Muscle of back (tissue), 11 donors: ENCODE data around the gene ZFHX3. TPM values are rescaled to one million over a fixed set of nuclear protein-coding genes. Genes with fewer than 3 reads are reported as not detected.

Experiments used
- DNase-seq, 3 donors: peaks; one replicate each; pipeline versions ENCODE4 v3.0.0 to v3.0.0-alpha.2; 2013
- polyA plus RNA-seq, 10 donors: library from polyadenylated mRNA; unstranded; fragments of 120-200 nt; gene quantifications; one replicate each; pipeline ENCODE4 v1.2.1, GENCODE V29; 2013; ENCODE audit not compliant: insufficient read length in 10 of 10

The ZFHX3 gene
- polyA plus RNA-seq, 10 donors, result 7.4 to 13.0 (median 11.1) TPM

- no peak for DNase-seq
Measured at GRCh38 chr16:73040136-73040535, 7.8 kb downstream of the ZFHX3 start.

GRCh38 chr16:73037845-73038570, 9.9 kb downstream of the ZFHX3 start:
- no peak for DNase-seq

GRCh38 chr16:73037331-73037745, 10.6 kb downstream of the ZFHX3 start:
- no peak for DNase-seq

- no peak for DNase-seq
Measured at GRCh38 chr16:73036074-73036826, 11.7 kb downstream of the ZFHX3 start.

- DNase-seq, result no peak
Measured at GRCh38 chr16:73034374-73034773, 13.6 kb downstream of the ZFHX3 start.

DNA sequence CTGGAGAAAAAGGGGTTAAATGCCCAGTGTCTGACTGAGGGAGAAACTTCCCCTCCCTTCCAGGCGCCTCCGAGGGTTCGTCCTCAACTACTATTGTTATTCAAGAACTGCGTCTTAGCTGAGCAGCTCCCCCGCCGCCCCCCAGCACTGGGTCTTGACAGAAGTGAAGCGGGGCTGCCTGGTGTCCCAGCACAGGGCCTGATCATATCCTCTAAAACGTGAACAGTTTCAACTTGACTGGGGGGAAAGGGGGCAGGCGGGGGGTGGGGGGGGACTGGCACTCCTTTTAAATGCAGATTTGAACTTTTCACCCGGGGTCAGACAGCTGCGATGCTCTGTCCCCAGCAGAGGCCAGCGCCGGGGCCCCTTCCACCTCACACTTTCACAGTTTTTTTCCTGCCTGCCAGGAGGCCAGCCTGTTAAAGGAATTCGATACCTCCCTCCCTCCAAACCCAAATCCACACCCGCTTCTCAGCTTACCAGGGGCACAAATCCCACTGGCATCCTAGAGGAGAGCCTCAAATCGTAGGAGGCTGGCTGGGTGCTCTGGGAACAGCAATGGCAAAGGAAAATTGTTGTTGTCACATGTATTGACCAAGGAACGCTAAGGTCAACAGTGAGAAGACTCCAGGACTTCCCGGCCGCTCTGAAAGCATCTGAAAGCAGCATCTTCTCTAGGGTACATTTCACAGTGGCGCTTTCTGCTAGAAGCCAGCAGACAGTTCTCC, 14.5 kb downstream of the ZFHX3 start:
- DNase-seq, result peak in 1 of 3 donors; percentile 53

DNA sequence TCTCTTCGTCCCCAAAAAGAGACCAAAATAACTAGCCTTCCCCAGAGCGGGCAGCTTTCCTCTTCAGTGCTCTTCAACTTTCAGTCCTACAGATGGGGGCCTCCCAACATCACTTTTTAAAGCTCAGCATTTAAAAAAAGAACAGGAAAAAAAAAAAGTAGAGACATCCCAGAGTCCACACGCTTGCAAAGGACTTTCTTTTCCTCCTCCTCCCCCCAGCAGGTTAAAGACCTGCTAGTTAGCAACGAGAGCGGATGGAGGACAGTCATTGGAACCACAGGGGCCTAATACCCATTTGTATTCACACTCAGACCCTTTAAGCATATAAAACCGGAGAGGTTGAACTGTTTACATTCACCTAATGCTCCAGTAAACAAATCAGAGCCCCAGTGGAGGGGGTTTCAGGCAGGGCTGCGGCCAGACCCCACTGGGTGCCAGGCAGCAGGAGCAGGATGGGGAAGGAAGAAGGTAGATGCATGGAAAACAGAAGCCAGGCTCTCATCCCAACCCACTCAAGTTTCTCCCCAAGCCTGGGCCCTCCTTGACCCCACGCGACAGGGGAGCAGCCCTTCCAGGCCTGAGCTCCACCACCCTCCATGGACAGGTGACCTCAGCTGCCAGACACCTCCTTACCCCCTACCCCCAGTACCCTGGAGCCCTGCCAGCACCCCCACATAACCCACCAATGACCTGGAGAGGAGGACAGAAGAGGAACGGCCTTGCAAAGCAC, 15.2 kb downstream of the ZFHX3 start:
- peak in 1 of 3 donors; percentile 61 for DNase-seq

GRCh38 chr16:73031984-73032383, 15.9 kb downstream of the ZFHX3 start:
- DNase-seq, result no peak

DNA sequence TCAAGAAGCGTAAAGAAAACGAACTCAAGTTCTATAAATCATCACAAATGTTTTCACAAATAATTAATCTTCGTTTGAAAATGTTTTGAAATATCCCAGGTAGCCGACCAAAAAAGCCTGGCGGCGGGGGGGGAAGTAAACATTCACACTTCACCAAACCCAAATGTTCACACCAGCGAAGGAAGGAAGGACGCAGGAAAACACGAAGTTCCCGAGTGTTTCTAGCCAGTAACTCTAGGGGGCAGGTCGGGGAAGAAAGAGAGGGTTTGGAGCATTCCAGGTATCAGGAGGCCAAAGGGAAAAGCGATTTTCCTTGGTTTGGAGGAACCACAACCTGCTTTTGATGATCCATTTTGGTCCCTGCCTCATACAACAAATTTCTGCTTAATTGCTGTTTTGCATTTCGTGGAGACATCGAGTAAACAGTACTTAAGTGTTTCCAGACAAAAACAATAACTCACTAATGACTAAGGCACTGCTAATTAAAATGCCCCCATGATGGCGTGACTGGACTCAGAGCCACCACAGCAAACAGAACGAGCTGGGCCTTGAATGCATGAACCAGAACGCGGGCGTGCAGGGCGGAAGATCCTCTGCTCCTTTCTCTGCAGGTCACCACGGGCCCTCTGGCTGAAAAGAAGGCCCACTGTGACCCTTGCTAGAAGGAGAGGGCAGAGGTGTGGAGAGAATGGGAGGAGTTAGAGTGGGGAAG, 16.6 kb downstream of the ZFHX3 start:
- DNase-seq, result no peak

- no peak for DNase-seq
Measured at GRCh38 chr16:73028721-73029361, 19.1 kb downstream of the ZFHX3 start.

- no peak for DNase-seq
Measured at GRCh38 chr16:73028263-73028662, 19.7 kb downstream of the ZFHX3 start.

GRCh38 chr16:73027685-73028111, 20.2 kb downstream of the ZFHX3 start:
- no peak for DNase-seq

DNA sequence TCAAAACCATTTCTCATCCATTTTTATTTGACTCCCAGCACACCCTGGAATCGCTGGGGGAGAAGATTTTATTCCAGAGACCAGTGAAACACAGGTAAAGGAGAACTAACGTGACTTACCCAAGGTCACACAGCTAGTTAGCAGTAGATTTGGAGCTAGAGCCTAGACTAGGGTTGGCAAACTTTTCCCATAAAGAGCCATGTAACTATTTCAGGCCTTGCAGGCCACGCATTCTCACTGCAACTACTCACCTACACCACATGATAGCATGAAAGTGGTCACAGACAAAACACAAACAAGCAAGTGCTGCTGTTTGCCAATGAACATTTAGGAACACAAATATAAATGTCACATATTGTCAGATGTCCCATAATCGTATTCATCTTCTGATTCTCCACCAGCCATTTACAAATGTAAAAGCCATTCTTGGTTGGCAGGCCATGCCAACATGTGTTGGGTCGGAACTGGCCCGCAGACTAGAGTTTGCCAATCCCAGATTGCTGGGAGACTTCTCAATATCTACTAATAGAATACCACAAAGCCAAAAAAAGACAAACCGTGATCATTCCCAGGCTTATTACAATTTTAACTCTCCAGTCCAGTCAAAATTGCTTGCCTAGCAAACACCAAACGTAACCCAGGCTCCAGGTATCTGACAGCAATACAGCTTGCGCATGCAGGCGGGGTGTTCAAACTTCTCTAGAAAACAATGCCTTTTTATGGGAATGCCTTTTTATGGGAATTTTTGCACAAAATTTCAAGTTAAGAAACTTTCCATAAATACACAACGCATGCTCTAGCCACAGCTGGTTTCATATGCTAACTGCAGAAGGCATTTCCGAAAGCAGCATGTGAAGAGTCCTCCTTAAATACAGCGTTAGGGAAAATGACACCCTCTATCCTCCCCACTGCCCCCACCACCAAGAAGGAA, 20.9 kb downstream of the ZFHX3 start:
- no peak for DNase-seq

- DNase-seq, result peak in 1 of 3 donors; percentile 47
Measured at GRCh38 chr16:73025856-73026210, 22.1 kb downstream of the ZFHX3 start.

- peak in 2 of 3 donors; percentile 55 to 78 for DNase-seq
Measured at GRCh38 chr16:73025151-73025855, 22.6 kb downstream of the ZFHX3 start.

DNA sequence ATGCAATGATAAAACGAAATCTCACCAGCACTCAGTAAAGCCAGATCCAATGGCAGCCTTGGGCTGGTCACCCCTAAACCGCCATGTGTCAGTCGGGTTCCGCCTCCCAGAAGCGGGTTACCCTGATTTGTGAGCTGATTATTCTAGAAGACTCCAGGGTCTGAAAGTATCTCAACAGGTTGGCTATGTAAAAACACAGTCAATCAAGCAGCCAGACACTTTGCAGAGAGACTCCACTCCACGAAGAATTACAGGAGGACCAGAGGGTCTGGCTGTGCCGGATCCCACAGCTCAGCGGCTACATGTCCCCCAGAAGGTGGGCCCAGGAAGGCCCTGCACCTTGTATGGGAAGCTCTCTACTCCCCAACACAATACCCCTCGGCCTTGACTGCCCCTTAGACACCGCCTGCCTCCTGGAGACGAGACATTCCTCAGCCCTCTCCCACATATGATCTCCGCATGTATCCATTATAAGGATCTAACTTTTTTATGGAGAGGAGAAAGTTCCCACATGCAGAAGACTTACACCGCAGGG, 23.3 kb downstream of the ZFHX3 start:
- DNase-seq, result no peak

GRCh38 chr16:73023752-73024570, 24.0 kb downstream of the ZFHX3 start:
- DNase-seq, result no peak

DNA sequence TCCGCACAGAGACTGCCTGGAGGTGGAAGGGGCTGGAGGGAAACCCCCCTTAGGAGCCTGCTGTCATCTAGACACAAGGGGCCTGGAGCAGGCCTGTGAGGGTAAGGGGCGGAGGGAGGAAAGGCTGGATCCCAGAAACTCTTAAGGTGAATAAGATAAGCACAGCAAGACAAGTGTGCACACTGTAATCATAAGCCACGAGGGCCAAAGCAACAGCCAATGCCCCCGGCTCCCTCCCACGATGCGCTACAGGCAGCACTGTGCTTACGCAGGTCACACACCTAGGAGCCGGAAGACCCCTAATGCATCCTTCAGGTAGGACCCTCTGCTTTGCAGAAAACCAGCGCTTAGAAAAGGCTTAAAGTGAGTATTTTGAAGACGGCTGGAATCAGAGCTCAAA, 24.6 kb downstream of the ZFHX3 start:
- DNase-seq, result no peak
